Erythroblast (primary cell): ENCODE data around the gene MOB3A.

Source experiments
- GATA1 ChIP-seq: IDR thresholded peaks from 2 replicates; pipeline ENCODE4 v1.6.1; 2011; ENCODE audit warnings: low read depth, mild to moderate bottlenecking, control low read depth, low read length, moderate library complexity
- POLR2A ChIP-seq: IDR thresholded peaks from 2 replicates; pipeline ENCODE4 v1.6.1; 2011; ENCODE audit warnings: mild to moderate bottlenecking, low read length

DNA sequence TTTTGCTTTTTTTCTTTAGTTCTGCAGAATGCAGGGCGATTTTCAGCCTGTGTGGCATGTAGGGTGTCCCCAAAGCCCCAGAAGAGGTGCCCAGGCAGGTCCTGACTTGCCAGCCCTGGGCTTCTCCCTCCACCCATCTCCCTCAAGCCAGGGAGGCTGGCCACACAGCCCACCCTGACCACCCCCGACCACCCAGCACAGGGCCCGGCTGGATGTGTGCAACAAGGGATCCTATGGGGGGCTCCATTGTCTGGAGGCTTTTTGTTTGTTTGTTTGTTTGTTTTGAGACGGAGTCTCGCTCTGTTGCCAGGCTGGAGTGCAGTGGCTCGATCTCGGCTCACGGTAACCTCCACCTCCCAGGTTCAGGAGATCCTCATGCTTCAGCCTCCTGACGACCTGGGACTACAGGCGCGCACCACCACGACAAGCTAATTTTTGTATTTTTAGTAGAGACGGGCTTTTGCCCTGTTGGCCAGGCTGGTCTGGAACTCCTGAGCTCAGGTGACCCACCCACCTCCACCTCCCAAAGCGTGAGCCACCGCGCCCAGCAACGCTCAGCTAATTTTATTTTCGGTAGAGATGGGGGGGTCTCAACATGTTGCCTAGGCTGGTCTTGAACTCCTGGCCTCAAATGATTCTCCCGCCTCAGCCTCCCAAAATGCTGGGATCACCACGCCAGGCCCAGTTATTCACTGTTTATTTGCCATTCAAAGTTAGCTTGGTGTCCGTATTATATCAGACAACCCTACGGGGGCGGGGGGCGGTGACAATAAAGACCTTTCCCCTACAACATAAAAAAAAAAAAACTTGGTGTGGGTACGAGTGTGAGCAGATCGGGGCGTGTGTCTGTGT lies 37.3 kb downstream of the MOB3A start:
- TF ChIP-seq POLR2A (no peak), GATA1 (no peak)
